CD4-positive, alpha-beta T cell treated with Interleukin-6 for 4 hours (primary cell): ENCODE results near the gene SYNPO2.
"Not testable (repeated sequence)": the region's sequence is repeated elsewhere in the genome, so short reads cannot be mapped to it uniquely, and the experiment has no call there.

Source experiments
- DNase-seq: peaks from one replicate; pipeline ENCODE4 v3.0.0-alpha.2; 2020; ENCODE audit warnings: mixed read lengths

The SYNPO2 gene

DNA sequence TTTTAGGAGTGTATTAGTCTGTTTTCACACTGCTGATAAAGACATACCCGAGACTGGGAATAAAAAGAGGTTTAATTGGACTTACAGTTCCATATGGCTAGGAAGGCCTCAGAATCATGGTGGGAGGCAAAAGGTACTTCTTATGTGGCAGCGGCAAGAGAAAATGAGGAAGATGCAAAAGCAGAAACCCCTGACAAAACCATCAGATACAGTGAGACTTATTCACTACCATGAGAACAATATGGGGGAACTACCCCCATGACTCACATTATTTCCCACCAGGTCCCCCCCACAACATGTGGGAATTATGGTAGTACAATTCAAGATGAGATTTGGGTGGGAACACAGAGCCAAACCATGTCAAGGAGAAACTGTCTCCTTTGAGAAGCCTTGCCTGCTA lies 121.6 kb downstream of the SYNPO2 start:
- DNase-seq = not testable (repeated sequence)

DNA sequence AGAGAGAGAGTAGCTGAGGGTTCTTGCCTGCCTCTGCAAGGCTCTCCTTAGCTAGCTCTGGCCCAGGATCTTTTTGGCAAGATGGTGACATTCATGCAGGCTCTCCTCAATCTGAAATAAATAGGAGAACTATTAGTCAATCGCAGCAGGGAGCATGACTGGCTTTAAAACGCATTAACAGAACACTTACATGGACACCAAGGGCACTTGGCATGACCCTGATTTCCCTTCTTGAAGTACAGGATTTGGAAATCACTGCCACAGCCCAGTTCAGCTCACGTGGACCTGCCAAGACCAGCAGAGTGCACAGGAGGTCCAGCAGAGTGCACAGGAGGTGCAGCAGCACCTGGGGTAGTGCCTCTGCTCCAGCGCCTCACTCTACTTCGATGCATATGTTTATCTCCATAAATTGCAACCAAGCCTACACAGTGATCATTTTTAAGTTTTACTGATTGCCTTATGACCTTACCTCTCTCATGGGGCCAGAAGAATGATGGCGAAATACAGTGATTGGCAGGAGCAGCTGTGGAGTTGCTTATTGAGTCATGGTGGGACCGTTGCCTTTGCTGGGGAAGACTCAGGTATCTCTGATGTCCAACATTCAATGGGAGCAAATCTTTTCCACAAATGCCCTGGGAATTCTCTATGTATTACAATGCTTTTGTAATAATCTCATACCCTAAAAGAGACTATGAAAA lies 122.4 kb downstream of the SYNPO2 start:
- DNase-seq = no peak

DNA sequence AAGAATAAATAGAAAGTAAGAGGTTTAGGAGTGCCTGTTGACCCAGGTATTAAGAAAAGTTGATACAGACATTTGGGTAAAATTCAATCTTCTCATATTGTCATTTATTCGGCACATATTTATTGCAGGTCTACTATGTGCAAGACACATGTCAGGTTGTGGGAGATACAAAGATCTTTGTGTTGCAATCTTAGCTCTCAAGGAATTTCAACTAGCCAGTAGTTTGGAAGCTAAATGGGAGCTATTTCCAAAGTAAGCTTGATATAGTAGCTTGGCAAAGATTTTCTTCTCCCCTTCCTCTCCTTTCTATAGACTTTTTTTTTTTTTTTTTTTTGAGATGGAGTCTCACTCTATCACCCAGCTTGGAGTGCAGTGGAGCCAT lies 122.9 kb downstream of the SYNPO2 start:
- DNase-seq = no peak

DNA sequence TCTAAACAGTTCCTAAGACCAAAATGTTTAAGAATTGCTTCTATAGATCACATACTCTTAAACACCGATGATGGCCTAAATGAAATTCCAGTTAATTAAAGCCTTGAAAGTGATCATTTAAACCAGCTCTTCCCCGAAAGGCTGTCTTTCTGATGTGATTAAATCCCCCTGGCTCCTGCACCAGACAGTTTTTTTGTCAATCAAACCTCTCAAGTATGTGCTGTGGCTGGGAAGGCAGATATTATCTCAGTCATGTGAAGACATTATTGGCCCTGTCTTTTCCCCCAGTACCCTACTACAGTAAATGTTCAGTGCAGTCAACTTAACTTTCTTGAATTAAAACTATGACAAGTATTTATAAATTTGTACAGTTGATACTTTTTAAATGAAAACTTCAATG lies 126.0 kb downstream of the SYNPO2 start:
- no peak for DNase-seq

DNA sequence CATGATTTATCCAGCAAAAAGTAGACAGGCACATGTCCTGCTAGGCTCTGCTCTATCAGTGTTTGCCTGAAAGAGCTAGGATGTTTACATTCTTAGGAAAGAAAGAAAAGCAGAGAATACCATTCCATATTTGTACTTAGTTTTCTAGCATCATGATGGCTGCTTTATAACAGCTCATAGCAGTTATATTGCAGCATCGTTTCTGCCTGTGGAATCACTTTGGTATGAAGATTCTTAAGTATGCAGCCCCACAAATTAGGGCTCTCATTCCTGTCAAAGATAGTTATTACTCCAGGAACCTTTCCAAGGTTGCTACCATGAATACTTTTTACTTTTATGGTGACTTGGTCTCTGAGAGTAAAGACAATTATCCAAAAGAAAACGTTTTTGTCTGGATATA lies 128.0 kb downstream of the SYNPO2 start:
- DNase-seq = no peak

DNA sequence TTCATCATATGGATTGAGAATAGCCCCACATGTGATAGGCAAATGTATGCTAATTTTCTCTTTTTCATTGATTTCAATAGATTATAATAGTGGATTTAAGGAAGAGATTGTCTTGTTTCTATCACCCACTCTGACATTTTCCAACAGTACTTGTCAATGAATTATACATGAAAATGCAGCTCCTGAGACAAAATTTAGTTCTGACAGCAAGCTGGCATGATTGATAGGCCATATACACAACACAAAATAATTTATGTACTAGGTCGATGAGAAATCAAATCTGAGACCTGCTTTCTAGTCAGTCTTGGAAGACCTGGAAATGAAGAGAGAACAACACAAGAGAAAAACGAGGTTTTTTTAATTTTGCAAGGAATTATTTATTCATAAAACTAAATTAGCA lies 129.0 kb downstream of the SYNPO2 start:
- DNase-seq = no peak

DNA sequence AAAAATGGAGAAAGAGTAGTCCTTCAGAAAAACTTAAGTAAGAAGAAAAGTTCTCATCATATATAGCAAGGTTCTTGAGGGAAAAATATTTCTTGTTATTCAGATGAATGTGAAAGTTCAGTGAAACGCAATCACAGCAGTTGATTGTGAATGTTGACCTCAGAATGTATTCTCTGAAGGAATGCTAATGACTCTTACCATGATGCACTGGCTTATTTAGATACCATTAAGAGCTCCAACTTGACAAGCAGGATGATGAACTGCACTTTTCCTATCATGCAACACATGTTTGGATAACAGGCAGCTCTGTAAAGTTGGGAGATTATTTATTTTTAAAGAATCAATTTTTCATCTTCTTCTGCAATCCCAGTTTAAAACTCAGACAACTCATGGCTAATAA lies 131.5 kb downstream of the SYNPO2 start:
- no peak for DNase-seq

DNA sequence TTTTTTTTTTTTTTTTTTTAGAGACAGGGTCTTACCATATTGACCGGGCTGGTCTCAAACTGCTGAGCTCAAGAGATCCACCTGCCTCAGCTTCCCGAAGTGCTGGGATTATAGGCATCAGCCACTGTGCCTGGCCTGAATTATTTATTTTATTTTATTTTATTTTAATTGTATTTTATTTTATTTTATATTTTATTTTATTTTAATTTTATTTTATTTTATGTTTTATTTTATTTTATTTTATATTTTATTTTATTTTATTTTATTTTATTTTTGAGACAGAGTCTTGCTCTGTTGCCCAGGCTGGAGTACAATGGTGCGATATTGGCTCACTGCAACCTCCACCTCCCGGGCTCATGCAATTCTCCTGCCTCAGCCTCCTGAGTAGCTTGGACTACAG lies 133.9 kb downstream of the SYNPO2 start:
- not testable (repeated sequence) for DNase-seq

DNA sequence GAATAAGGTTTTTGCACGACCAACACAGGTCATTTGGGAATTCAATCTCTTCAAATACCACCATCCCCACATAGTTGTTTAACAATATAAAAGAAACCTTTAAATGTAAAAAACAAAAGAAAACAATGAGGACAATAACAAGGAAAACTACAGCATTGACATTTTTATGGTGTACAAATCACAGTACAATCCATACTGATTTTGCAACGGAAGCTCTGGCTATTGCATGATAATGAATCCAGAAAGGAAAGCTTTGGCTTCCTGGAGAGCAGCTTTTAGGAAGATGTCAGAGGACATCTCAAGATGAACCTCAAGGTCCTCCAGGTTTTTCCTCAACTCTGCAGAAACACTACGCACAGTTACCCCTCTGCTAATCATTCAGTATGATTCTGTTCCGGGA lies 135.4 kb downstream of the SYNPO2 start:
- no peak for DNase-seq

DNA sequence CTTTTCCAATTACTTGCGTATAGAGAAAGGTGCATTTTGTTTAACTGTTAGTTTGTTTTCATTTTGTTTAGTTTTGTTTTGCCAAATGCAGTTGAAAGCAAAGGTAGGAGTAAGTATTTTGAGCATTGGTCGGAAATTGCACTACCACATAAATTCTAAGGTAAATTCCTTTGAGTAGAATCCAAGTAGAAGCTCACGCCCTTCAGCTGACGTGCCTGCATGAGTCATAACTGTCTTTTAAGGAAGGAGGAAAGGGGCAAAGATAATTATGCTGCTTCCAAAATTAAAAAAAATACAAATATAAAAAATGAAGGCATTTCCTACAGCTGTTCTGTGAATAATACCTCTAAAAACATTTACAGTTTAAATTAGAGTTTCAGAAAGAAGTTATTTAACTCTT lies 136.8 kb downstream of the SYNPO2 start:
- no peak for DNase-seq

DNA sequence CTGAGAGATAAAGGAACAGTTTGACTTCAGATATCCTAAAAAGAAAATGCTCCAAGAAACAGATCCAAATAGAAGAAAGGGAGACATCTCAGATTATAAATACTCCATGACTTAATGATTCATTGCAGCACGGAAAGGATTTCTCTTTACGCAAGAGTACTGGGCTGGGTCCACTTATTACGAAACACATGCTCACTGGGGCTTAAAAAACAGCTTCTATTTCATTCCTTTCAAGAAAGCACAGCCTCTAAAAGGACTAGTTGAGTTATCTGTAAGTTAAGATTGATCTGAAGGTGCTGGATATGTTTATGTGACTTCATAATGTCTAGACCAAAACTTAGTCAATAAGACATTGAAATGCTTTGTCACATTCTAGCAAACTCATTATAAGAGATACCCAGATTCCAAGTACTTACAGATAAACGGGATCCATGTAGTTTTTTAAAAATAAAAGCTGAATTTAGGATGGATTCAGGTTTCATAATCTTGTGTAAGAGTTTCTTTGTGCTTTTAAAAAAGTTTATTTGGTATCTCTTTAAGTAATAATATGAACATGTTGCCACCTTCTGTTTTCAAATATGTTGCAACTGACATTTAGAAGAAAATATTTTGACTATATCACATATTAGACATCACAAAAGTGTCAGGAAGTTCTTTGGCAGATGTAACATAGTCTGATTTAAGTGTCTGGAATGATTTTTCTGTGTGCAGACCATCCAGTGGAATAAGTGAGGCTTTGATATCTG lies 137.4 kb downstream of the SYNPO2 start:
- DNase-seq = no peak

DNA sequence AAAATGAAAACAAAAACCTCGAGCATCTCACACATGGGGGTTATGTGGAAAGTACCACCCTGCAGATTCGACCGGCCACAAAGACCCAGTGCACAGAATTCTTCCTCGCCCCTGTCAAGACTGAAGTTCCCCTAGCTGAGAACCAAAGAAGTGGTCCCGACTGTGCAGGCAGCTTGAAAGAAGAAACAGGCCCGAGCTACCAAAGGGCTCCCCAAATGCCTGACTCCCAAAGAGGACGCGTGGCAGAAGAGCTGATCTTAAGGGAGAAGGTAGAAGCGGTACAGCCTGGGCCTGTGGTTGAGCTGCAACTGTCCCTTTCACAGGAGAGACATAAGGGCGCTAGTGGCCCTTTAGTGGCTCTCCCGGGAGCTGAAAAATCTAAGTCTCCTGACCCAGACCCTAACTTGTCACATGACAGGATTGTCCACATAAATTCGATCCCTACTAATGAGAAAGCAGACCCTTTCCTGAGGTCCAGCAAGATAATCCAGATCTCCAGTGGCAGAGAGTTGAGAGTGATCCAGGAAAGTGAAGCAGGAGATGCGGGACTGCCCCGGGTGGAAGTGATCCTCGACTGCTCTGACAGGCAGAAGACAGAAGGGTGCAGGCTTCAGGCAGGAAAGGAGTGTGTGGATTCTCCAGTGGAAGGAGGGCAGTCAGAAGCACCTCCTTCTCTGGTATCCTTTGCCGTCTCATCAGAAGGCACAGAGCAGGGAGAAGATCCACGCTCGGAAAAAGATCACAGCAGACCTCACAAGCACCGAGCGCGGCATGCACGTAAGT lies 138.2 kb downstream of the SYNPO2 start:
- DNase-seq = no peak

DNA sequence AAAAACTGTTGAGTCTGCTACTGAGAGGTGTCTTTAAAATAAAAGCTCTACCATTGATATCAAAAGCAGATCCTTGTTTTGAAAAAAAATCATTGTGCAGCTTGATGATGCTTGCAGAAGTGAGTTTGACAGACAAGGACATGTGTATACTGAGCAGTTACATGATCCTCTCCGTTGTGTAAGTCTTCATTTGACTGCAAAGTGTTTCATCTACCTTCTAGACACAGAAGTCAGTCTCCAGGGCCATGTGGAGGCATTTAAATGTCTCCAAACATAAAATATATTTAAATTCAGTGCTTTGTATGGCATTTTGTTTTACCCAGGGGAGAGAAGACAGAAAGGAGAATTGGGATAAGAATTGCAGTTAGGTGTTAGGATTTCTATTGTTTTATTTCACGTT lies 139.2 kb downstream of the SYNPO2 start:
- no peak for DNase-seq

DNA sequence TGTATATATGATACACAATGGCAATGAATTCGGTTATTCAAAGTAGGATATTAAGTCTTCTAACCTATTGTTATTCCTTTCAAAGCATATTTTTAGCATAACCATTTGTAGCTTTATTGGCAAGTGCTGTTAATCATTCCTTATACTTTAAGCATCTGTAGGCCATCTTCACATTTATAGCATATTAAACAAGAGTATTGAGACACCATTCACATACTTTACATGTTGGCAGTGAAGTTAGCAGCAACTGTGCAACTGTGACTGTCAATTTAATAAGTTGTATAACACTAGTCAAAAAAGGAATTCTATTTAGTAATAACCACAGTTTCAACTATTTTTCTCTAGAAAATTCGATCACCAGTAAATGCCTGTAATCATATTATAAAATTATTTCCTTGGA lies 139.6 kb downstream of the SYNPO2 start:
- DNase-seq = no peak

DNA sequence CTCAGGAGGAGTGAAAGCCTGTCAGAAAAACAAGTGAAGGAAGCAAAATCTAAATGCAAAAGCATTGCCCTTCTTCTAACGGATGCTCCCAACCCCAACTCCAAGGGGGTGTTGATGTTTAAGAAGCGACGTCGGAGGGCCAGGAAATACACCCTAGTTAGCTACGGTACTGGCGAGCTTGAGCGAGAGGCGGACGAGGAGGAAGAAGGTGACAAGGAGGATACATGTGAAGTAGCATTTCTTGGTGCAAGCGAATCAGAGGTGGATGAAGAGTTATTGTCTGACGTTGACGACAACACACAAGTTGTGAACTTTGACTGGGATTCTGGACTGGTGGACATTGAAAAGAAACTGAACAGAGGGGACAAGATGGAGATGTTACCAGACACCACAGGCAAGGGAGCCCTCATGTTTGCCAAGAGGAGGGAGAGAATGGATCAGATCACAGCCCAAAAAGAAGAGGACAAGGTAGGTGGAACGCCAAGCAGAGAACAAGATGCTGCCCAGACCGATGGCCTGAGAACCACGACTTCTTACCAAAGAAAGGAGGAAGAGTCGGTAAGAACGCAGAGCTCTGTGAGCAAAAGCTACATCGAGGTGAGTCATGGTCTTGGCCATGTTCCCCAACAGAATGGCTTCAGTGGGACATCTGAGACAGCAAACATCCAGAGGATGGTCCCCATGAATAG lies 141.3 kb downstream of the SYNPO2 start:
- no peak for DNase-seq

DNA sequence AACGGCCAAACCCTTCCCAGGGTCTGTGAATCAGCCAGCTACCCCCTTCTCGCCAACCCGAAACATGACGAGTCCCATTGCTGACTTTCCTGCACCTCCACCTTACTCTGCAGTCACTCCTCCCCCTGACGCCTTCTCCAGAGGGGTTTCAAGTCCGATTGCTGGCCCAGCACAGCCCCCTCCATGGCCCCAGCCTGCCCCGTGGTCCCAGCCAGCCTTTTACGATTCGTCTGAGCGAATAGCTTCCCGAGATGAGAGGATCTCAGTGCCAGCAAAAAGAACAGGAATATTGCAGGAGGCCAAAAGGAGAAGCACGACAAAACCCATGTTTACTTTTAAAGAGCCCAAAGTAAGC lies 141.9 kb downstream of the SYNPO2 start:
- no peak for DNase-seq

DNA sequence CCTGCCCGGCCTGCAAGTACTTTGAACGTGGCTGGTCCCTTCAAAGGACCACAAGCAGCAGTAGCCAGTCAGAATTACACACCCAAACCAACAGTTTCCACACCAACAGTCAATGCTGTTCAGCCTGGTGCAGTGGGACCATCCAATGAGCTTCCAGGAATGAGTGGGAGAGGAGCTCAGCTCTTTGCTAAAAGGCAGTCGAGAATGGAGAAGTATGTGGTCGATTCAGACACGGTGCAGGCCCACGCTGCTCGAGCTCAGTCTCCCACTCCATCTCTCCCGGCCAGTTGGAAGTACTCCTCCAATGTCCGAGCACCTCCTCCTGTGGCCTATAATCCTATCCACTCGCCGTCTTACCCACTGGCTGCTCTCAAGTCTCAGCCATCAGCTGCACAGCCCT lies 142.6 kb downstream of the SYNPO2 start:
- DNase-seq = no peak

DNA sequence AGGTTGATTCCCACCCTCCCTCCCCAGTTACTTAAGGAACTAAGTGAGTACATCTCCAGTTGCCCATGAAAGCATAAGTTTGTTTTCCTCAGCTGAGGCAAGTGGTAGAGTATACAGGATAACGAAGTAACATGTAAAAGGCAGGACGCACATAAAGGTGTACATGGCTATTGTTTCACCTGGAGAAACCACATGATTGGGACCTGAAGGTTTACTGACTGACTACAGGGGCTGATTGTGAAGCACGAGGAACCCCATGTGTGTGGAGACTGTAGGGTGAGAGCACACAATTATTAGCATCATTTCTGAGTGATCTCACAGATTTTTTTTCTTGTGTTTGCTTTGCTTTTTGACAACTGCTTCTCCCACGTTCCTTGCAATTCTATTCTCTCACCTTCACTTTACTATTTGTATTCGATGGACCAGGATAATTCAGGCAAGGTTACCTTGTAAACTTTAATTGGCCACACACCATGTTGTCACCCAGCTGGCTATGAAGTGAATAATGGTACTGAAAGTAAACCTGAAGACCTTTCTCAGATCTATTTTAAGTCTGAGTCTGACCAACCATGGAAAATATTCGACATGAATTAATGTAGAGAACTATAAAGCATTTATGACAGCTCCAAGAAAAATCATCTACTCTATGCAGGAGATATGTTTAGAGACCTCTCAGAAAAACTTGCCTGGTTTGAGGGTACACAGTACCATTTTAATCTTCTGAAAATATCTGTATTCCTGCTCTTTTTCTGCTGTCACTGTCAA lies 144.4 kb downstream of the SYNPO2 start:
- DNase-seq = no peak

DNA sequence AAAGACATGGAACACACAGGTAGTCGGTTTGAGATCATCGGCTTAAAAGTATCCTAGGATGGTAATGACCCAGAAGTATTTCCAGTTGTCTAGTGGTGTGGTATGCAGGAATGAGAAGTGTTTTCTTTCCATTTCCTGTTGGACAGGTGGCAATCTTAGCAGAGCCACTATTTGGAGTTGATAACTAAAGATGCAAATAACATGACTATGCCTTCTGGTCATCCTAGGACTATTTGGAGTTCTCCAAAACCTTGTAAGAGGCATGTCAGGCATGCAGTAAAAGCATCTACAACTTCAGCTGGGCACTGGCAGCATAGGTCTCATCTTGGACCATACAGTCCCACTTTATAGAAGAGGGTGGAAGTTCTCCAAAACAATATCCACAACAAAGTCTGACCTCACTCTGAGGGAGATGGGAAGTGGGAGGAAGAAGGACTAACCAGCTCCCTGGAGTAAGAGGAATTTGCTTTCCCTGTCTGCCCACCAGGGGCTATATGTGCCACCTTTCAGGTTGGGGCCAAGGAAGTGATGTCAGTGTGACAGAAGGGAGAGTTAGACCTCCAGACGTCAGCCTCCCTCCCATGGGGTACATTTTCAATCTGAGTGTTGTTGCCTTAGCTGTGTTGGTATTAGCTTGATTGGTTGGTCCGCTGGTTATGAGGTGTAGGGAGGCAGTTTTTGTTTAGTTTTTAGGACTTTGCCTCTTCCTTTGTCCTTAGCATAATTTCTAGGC lies 145.8 kb downstream of the SYNPO2 start:
- no peak for DNase-seq

DNA sequence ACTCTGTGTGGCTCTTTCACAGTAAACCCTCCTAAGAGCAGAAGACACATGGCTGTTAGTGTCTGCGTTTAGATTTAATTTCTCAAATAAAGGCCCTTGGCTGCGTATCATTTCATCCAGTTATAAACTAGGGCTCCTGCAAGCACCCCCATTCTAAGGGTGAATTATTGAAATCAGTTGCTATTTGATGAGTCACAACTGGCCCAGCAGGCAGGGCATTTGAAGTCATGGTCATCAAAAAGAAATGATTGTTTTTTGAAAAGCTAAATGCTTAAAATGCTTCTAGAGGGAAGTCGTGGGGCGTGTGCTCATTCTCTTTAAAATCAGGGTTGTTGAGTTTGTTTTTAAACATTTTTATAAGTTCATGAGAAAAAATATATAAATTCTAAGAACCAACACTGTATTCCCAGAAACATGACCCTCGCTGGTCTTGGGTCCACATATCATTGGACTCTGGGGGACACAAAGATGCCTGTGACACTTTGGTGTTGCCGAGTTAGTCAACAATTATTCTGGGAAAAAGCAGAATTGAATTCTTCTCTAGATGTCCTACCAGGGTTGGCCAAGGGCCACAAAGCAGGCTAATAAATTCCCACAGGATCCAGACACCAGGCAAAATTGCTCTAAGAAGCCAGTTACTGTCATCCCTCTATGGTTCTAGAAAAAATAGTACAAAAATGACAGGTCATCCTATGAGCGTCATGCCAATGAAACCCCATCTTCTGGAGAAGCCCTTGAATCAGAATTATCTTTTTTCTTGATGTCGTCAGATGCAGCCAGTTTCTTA lies 147.5 kb downstream of the SYNPO2 start:
- no peak for DNase-seq

DNA sequence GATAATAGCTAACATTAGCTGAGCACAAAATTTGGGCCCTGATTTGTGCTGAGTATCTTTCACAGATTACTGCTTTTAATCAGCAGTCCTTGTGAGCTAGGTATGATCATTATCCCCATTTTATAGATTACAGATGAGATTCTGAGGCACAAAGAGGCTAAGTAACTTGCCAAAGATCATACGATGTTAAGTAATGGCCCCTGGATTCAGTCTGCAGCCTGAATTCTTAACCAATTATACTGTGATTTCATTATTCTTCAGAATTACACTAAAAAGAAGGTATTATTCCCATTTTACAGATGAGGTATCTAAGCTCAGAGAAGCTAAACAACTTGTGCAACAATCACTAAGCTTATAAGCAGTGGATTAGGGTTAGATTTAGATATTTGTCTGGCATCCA lies 149.1 kb downstream of the SYNPO2 start:
- no peak for DNase-seq
